Pancreas (tissue), 10 donors: Measurements from ENCODE around the gene ESYT1. TPM values are rescaled to one million over a fixed set of nuclear protein-coding genes. Genes with fewer than 3 reads are reported as not detected.

Experiments
- ATAC-seq, 4 donors: fragments of 200-7000 bp; cut with Tn5 transposase; one replicate each; pipeline versions ENCODE4 v1.8.0 to v1.9.1; 2020; ENCODE audit warnings: mild to moderate bottlenecking in 4 of 4, moderate library complexity in 4 of 4
- DNase-seq, 6 donors: peaks; one replicate each; pipeline ENCODE4 v3.0.0-alpha.2; 2020
- FAIRE-seq: peaks from 2 replicates; lab custom pipeline; 2012; peaks lifted over from hg19 to GRCh38; lab: Jason Lieb, UNC
- H3K27ac ChIP-seq, 4 donors: fragments of 200-600 bp; sonication (generic); 1 replicate in 3 of 4; 2 replicates in 1 of 4; pipeline versions ENCODE4 v1.5.0 to v1.8.0; 2020
- H3K27me3 ChIP-seq, 4 donors: fragments of 200-600 bp; one replicate each; pipeline ENCODE4 v1.8.0; 2021
- H3K36me3 ChIP-seq, 3 donors: fragments of 200-600 bp; sonication (generic) in 1 of 3; one replicate each; pipeline versions ENCODE4 v1.5.0 to v1.8.0; 2020 to 2021
- H3K4me1 ChIP-seq, 3 donors: fragments of 200-600 bp; one replicate each; pipeline ENCODE4 v1.8.0; 2021
- H3K4me3 ChIP-seq, 4 donors: fragments of 200-600 bp; sonication (generic) in 2 of 4; one replicate each; pipeline versions ENCODE4 v1.5.0 to v1.8.0; 2020 to 2021
- H3K9me3 ChIP-seq, 4 donors: fragments of 200-600 bp; one replicate each; pipeline ENCODE4 v1.8.0; 2021
- WGBS, 2 donors: extraction: QIAGEN DNeasy Blood & Tissue Kit; methylation state at CpG; one replicate each; pipeline ENCODE4 v1.1.7; 2013; 5-methylcytosine and 5-hydroxymethylcytosine counted together
- intact Hi-C, 3 donors: fragments of 100-400 bp; cut with DNase I; formaldehyde crosslinking; loops; one replicate each; pipeline versions ENCODE4 v1.11.1 to v1.14.2; 2022
- polyA plus RNA-seq, 2 donors: library from polyadenylated mRNA; stranded (reverse); fragments of 200-250 nt; gene quantifications; one replicate each; pipeline ENCODE4 v1.2.3, GENCODE V29; 2013
- total RNA-seq, 6 donors: library from RNA; stranded (reverse); fragmentation: NEBNext Ultra II Directional in 4 of 6; extraction: Animal tissue kit (Norgen Biotek cat#: 25700) in 4 of 6; gene quantifications; one replicate each; pipeline versions ENCODE4 v1.2.1 to v1.2.4, GENCODE V29; 2021 to 2023
- TF ChIP-seq, protein P1 (sequence below), 4 donors: fragments of 200-600 bp; sonication (generic) in 3 of 4; IDR thresholded peaks; one replicate each; pipeline versions ENCODE4 v1.5.0 to v1.8.0; 2021; ENCODE audit warnings: antibody characterized with exemption in 4 of 4
- donor health status: healthy with polysubstance abuse.
- donor health status: DM: no; HTN: no; CAD: no; lungs with moderate emphysema.
- donor health status: DM: no; HTN: no; CAD: no.
- donor health status: control.
- donor health status: control.
- donor health status: Bipolar disorder and iron deficiency.
- donor health status: DM: yes; HTN: yes; CAD: no.
- donor health status: DM: no; HTN: no; CAD: no.
- donor health status: DM: no; HTN: no; CAD: no.
- donor health status: DM: yes; HTN: yes; CAD: no.

Gene ESYT1, protein sequence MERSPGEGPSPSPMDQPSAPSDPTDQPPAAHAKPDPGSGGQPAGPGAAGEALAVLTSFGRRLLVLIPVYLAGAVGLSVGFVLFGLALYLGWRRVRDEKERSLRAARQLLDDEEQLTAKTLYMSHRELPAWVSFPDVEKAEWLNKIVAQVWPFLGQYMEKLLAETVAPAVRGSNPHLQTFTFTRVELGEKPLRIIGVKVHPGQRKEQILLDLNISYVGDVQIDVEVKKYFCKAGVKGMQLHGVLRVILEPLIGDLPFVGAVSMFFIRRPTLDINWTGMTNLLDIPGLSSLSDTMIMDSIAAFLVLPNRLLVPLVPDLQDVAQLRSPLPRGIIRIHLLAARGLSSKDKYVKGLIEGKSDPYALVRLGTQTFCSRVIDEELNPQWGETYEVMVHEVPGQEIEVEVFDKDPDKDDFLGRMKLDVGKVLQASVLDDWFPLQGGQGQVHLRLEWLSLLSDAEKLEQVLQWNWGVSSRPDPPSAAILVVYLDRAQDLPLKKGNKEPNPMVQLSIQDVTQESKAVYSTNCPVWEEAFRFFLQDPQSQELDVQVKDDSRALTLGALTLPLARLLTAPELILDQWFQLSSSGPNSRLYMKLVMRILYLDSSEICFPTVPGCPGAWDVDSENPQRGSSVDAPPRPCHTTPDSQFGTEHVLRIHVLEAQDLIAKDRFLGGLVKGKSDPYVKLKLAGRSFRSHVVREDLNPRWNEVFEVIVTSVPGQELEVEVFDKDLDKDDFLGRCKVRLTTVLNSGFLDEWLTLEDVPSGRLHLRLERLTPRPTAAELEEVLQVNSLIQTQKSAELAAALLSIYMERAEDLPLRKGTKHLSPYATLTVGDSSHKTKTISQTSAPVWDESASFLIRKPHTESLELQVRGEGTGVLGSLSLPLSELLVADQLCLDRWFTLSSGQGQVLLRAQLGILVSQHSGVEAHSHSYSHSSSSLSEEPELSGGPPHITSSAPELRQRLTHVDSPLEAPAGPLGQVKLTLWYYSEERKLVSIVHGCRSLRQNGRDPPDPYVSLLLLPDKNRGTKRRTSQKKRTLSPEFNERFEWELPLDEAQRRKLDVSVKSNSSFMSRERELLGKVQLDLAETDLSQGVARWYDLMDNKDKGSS
- total RNA-seq, result 10 to 100 TPM; 42.8 to 55.1 (median 46.5) TPM
- 10 to 100 TPM; 22.5 to 40.2 TPM for polyA plus RNA-seq

DNA sequence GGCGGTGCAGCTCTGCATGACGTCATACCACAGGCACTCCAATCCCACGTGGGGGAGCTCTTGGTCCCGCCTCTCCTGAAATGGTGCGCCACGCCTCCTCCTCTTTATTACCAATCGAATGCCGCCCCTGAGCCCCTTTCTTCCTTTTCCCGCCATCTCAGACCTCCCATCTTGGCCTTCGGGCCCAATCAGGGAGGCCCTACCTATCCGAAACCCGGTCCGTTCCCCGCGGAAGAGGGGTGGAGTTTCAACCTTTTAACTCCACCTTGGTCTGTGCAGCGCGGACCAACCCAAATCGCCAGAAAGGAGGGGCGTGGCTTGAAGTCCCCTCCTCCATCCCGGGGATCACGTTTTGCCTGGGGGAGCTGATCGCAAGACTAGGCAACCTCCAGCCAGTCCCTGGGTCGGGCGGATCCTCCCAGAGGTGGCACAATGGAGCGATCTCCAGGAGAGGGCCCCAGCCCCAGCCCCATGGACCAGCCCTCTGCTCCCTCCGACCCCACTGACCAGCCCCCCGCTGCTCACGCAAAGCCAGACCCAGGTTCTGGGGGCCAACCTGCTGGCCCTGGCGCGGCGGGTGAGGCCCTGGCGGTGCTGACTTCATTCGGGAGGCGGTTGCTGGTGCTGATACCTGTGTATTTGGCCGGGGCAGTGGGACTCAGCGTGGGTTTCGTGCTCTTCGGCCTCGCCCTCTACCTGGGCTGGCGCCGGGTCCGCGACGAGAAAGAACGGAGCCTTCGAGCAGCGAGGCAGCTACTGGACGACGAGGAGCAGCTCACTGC is at the start of gene ESYT1:
Gene ESYT1 (plus strand): TSS at position 380 of the 782 bp plus-strand sequence. CDS start 53 bp downstream, at position 433.
- ATAC-seq (peak; percentile 86 to 92 (median 89)), FAIRE-seq (peak; percentile 92), DNase-seq (peak; percentile 92 to 99 (median 99))
- Histone ChIP-seq H3K4me1 (peaks cover 10 to 27% (median 12%) of the 10 kb centered on the region in 3 donors), H3K27ac (peak within 1 kb of the TSS; percentile 67 to 91 (median 80)), H3K4me3 (peak within 1 kb of the TSS; percentile 64 to 82 (median 76)), H3K27me3 (no peaks in the 10 kb centered on the region), H3K36me3 (peaks cover 3 to 25% (median 4%) of the 10 kb centered on the region in 3 donors), H3K9me3 (no peaks in the 10 kb centered on the region)
- TF ChIP-seq, protein P1, sequence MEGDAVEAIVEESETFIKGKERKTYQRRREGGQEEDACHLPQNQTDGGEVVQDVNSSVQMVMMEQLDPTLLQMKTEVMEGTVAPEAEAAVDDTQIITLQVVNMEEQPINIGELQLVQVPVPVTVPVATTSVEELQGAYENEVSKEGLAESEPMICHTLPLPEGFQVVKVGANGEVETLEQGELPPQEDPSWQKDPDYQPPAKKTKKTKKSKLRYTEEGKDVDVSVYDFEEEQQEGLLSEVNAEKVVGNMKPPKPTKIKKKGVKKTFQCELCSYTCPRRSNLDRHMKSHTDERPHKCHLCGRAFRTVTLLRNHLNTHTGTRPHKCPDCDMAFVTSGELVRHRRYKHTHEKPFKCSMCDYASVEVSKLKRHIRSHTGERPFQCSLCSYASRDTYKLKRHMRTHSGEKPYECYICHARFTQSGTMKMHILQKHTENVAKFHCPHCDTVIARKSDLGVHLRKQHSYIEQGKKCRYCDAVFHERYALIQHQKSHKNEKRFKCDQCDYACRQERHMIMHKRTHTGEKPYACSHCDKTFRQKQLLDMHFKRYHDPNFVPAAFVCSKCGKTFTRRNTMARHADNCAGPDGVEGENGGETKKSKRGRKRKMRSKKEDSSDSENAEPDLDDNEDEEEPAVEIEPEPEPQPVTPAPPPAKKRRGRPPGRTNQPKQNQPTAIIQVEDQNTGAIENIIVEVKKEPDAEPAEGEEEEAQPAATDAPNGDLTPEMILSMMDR (IDR thresholded peaks at IDR 0.05), result no peak
- whole genome bisulfite sequencing, 2 donors, result 0% methylated on average over 48 to 49 of the region's 49 CpGs
- intact Hi-C loops, result loop anchor here in 1 of 3 donors (2.0 to 10.0 kb wide), 2 partner anchors 61 to 327 kb away; partner anchors contain the start of genes MIP and SMARCC2

DNA sequence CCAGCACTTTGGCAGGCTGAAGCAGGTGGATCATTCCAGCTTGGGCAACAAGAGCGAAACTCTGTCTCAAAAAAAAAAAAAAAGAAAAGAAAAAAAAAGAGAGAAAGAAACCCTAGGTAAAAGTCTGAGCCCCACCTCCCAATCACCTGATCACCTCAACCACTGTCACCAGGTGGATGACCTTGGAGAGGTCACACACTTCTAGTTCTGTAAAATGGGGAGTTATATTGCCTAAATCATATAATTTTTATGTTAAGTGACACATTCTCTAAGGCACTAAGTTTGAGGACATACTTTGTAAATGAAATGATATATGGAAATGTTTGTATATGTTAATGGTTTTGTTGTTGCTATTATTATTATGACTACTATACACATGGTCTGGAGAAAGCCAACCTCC is 49.6 kb upstream of the ESYT1 start:
- TF ChIP-seq, protein P1 (IDR thresholded peaks at IDR 0.05), result no peak
- peaks cover 0 to 11% (median 10%) of the 10 kb centered on the region in 3 donors for H3K4me1 ChIP-seq
- H3K27me3 ChIP-seq, result no peaks in the 10 kb centered on the region
- H3K4me3 ChIP-seq, result no peak overlapping the region
- DNase-seq, result no peak
- H3K9me3 ChIP-seq, result no peaks in the 10 kb centered on the region
- H3K27ac ChIP-seq, result peak overlapping the region; percentile 94 to 97 (median 96)
- ATAC-seq, result no peak
- 92 to 100% methylated on average over 1 of the region's 1 CpG for WGBS, 2 donors
- intact Hi-C loops, result loop anchor here in 1 of 3 donors (5.0 kb wide), 1 partner anchor 39 kb away; the partner anchor contains the start of genes RPL41 and ZC3H10
- no peaks in the 10 kb centered on the region for H3K36me3 ChIP-seq
- FAIRE-seq, result no peak

DNA sequence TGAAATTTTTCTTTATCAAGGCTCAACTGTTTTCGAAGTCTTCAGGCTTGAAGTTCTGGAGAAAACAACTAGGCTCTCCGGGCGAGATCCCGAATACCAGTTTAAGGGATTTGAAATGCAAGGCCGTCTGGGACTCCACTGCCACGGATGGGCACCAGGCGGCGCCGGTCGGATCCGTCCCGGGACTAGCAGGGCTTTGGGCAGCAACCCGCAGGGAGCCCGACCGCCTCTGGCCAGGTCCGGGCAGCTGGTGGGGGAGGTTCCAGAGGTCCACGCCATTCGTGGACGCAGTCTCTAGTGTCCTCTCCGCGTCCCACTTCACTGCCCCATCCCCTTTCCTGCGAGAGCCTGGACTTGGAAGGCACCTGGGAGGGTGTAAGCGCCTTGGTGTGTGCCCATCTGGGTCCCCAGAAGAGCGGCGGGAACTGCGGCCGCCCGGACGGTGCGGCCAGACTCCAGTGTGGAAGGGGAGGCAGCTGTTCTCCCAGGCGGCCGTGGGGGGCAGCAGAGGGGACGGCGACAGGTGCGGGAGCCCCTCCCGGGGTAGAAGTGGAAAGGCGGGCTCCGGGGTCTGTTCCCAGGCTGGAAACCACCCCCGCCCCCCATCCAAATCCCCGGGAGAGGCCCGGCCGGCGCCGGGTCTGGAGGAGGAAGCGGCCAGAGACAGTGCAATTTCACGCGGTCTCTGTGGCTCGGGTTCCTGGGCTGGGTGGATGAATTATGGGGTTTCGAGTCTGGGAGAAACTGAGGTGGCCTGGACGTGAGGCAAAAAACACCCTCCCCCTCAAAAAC is 48.9 kb upstream of the ESYT1 start:
- no peaks in the 10 kb centered on the region for H3K9me3 ChIP-seq
- 1 to 2% methylated on average over 47 to 50 of the region's 50 CpGs for WGBS, 2 donors
- peak overlapping the region; percentile 43 to 91 (median 76) for H3K4me3 ChIP-seq
- H3K36me3 ChIP-seq, result no peaks in the 10 kb centered on the region
- DNase-seq (peak; percentile 91 to 97 (median 94)), ATAC-seq (peak; percentile 67 to 77 (median 72)), FAIRE-seq (no peak)
- H3K4me1 ChIP-seq, result peaks cover 0 to 15% (median 14%) of the 10 kb centered on the region in 3 donors
- H3K27ac ChIP-seq, result peak overlapping the region; percentile 94 to 97 (median 96)
- TF ChIP-seq, protein P1 (IDR thresholded peaks at IDR 0.05), result peak; percentile 57 to 73 (median 68)
- intact Hi-C loops, result loop anchor here in 1 of 3 donors (5.0 kb wide), 1 partner anchor 38 kb away; the partner anchor contains the start of genes RPL41 and ZC3H10
- H3K27me3 ChIP-seq, result no peaks in the 10 kb centered on the region
